ENCODE data around the gene HMGN4.

- no peak for TF ChIP-seq POLR2A (IDR thresholded peaks at IDR 0.05; ENCODE audit: low read length)
- no peak for TF ChIP-seq GATA1 (IDR thresholded peaks at IDR 0.05; ENCODE audit: low read depth, low read length)
These were observed 50.8 kb downstream of the HMGN4 start for GRCh38 chr6:26588965-26589364.
